T-cell (primary cell): ENCODE measurements around the gene OR56A5. TPM values are rescaled to one million over a fixed set of nuclear protein-coding genes. Genes with fewer than 3 reads are reported as not detected.
"Not testable (repeated sequence)": the region's sequence is repeated elsewhere in the genome, so short reads cannot be mapped to it uniquely, and the experiment has no call there.

ENCODE experiments used
- ATAC-seq, 4 experiments: fragments of 200-7000 bp in 3 of 4; fragments of 150-1000 bp in 1 of 4; cut with Tn5 transposase; replicated peaks in 1 of 4; 1 replicate in 3 of 4; 2 replicates in 1 of 4; pipeline ENCODE4 v1.10.0; 2021; ENCODE audit warnings: moderate library complexity in 3 of 4, mild to moderate bottlenecking in 2 of 4, moderate number of reproducible peaks in 1 of 4
- CTCF ChIA-PET, 2 donors: fragments of 300-600 bp; sonication (Branson Sonifier 250); formaldehyde crosslinking; loops; one replicate each; lab custom pipeline; 2022; ENCODE audit warnings: antibody characterized with exemption in 2 of 2; lab: Charles Lee
- POLR2A ChIA-PET, 2 donors: fragments of 300-600 bp; sonication (Branson Sonifier 250); formaldehyde crosslinking; loops; one replicate each; lab custom pipeline; 2022; ENCODE audit warnings: antibody characterized with exemption in 2 of 2; lab: Charles Lee
- DNase-seq, 35 experiments: peaks; one replicate each; pipeline versions ENCODE4 v3.0.0 to v3.0.0-alpha.2; 2013 to 2023
- H3K27ac ChIP-seq: one replicate; pipeline ENCODE4 v1.5.1; 2013; ENCODE audit warnings: low read length
- H3K27me3 ChIP-seq, 2 experiments: replicated peaks in 1 of 2; 1 replicate in 1 of 2; 2 replicates in 1 of 2; pipeline versions ENCODE4 v1.6.1 to v1.7.0; 2013; ENCODE audit warnings: low read length in 1 of 2, mixed read lengths in 1 of 2; ENCODE audit not compliant: control insufficient read depth in 2 of 2, insufficient read depth in 2 of 2; ENCODE audit errors: extremely low read depth in 1 of 2
- H3K36me3 ChIP-seq, 2 donors: 1 replicate in 1 of 2; 2 replicates in 1 of 2; pipeline versions ENCODE4 v1.6.1 to v1.7.0; 2013; ENCODE audit warnings: low read length in 1 of 2; ENCODE audit not compliant: control insufficient read depth in 2 of 2, insufficient read depth in 1 of 2; ENCODE audit errors: extremely low read depth in 1 of 2
- H3K4me1 ChIP-seq, 2 experiments: 1 replicate in 1 of 2; 2 replicates in 1 of 2; pipeline versions ENCODE4 v1.6.1 to v1.7.0; 2013; ENCODE audit warnings: low read length in 2 of 2, mixed read lengths in 1 of 2; ENCODE audit not compliant: insufficient read depth in 2 of 2, control insufficient read depth in 1 of 2; ENCODE audit errors: extremely low read depth in 1 of 2
- H3K4me3 ChIP-seq, 2 donors: 1 replicate in 1 of 2; 2 replicates in 1 of 2; pipeline versions ENCODE4 v1.5.1 to v1.7.0; 2013; ENCODE audit warnings: mild to moderate bottlenecking in 2 of 2, low read length in 1 of 2, moderate library complexity in 1 of 2; ENCODE audit not compliant: control insufficient read depth in 1 of 2; ENCODE audit errors: extremely low read depth in 1 of 2
- H3K9me3 ChIP-seq: 2 replicates; pipeline ENCODE4 v1.7.0; 2013
- H3K27ac Mint-ChIP-seq, 2 donors: one replicate each; pipeline ENCODE4 v1.8.0; 2020 to 2021; ENCODE audit warnings: mild to moderate bottlenecking in 2 of 2, mixed read lengths in 2 of 2
- H3K27me3 Mint-ChIP-seq, 2 donors: one replicate each; pipeline ENCODE4 v1.8.0; 2021 to 2022; ENCODE audit warnings: mixed read lengths in 2 of 2
- H3K36me3 Mint-ChIP-seq: one replicate; pipeline ENCODE4 v1.8.0; 2021; ENCODE audit warnings: mixed read lengths
- H3K4me1 Mint-ChIP-seq, 3 donors: one replicate each; pipeline ENCODE4 v1.8.0; 2020 to 2022; ENCODE audit warnings: mixed read lengths in 3 of 3, mild to moderate bottlenecking in 1 of 3
- H3K4me3 Mint-ChIP-seq, 3 donors: one replicate each; pipeline ENCODE4 v1.8.0; 2020 to 2022; ENCODE audit warnings: mild to moderate bottlenecking in 3 of 3, mixed read lengths in 3 of 3, moderate library complexity in 3 of 3
- H3K9me3 Mint-ChIP-seq, 3 donors: one replicate each; pipeline ENCODE4 v1.8.0; 2020 to 2022; ENCODE audit warnings: mixed read lengths in 3 of 3
- WGBS: methylation state at CpG from one replicate; pipeline ENCODE4 v1.1.5; 2013; ENCODE audit warnings: missing lambda C conversion rate; ENCODE audit not compliant: insufficient coverage; 5-methylcytosine and 5-hydroxymethylcytosine counted together
- total RNA-seq, 35 experiments: library from RNA in 6 of 35; stranded (reverse) in 6 of 35; fragments of 120-200 nt in 1 of 35; gene quantifications; one replicate each; pipeline versions ENCODE4 v1.2.1 to v1.2.4 and lab custom pipeline; 2013 to 2026

The OR56A5 gene
- total RNA-seq, 5 donors from 2014 or later (not counting 1 experiment from before 2014, with no cell fraction given): not detected

- Mint-ChIP-seq H3K27ac (no peak overlapping the region), H3K9me3 (peaks cover 5 to 18% (median 9%) of the 10 kb centered on the region in 3 donors), H3K27me3 (peaks cover 0 to 19% of the 10 kb centered on the region in 2 donors), H3K36me3 (no peaks in the 10 kb centered on the region), H3K4me1 (peaks cover 0 to 4% (median 0%) of the 10 kb centered on the region in 3 donors), H3K4me3 (no peak overlapping the region)
- Histone ChIP-seq H3K27ac (no peak overlapping the region), H3K27me3 (peaks cover 0 to 3% of the 10 kb centered on the region in 2 experiments), H3K4me3 (no peak overlapping the region), H3K36me3 (no peaks in the 10 kb centered on the region), H3K9me3 (no peaks in the 10 kb centered on the region), H3K4me1 (no peaks in the 10 kb centered on the region)
- no peak for ATAC-seq
- no peak for DNase-seq
- ChIA-PET CTCF (no interaction called here), POLR2A (no interaction called here)
- WGBS: no CpG with 5 or more reads among the region's 1 CpG
Observed at GRCh38 chr11:5973530-5973929, 5.2 kb upstream of the OR56A5 start.

GRCh38 chr11:5967708-5968107 is 586 bp downstream of the OR56A5 start:
- peaks cover 0 to 3% of the 10 kb centered on the region in 2 experiments for H3K27me3 ChIP-seq
- DNase-seq (no peak), ATAC-seq (no peak)
- H3K27ac ChIP-seq: no peak overlapping the region
- no peaks in the 10 kb centered on the region for H3K9me3 ChIP-seq
- Mint-ChIP-seq H3K27me3 (peaks cover 3 to 27% of the 10 kb centered on the region in 2 donors), H3K4me3 (no peak overlapping the region), H3K4me1 (no peaks in the 10 kb centered on the region), H3K9me3 (peaks cover 10 to 21% (median 16%) of the 10 kb centered on the region in 3 donors), H3K27ac (no peak overlapping the region), H3K36me3 (no peaks in the 10 kb centered on the region)
- no peaks in the 10 kb centered on the region for H3K36me3 ChIP-seq
- POLR2A ChIA-PET: no interaction called here
- WGBS: 82% methylated on average over 3 of the region's 3 CpGs
- H3K4me1 ChIP-seq: no peaks in the 10 kb centered on the region
- H3K4me3 ChIP-seq: no peak overlapping the region
- CTCF ChIA-PET: no interaction called here

DNA sequence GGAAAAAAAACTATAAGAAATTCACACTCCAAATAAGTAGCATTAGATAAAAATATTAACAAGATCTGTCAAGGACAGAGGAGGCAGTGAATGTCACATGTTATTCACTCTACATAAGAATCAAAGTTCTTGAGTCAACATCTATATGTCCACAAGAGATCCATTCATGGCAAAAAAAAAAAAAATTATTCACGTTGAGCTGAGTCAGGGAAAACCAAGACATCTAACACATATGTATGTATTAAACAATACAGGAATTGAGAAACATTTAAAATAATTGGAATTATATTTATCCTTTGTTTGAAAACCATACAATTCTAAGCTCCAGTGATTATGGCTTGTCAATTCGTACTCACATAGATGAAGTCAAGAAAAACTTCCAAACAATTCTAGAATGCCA is 1.3 kb downstream of the OR56A5 start:
- Histone ChIP-seq H3K36me3 (no peaks in the 10 kb centered on the region), H3K9me3 (no peaks in the 10 kb centered on the region), H3K27me3 (no peaks in the 10 kb centered on the region), H3K4me1 (no peaks in the 10 kb centered on the region), H3K27ac (no peak overlapping the region), H3K4me3 (no peak overlapping the region)
- ATAC-seq: no peak
- no peaks in the 10 kb centered on the region for H3K4me1 Mint-ChIP-seq
- H3K4me3 Mint-ChIP-seq: no peak overlapping the region
- H3K27ac Mint-ChIP-seq: no peak overlapping the region
- H3K9me3 Mint-ChIP-seq: peaks cover 13 to 25% (median 16%) of the 10 kb centered on the region in 3 donors
- peaks cover 3 to 27% of the 10 kb centered on the region in 2 donors for H3K27me3 Mint-ChIP-seq
- no CpG with 5 or more reads among the region's 2 CpGs for WGBS
- CTCF ChIA-PET: interaction anchor here in 1 of 2 donors (0.7 kb wide), 1 partner anchor 202 kb away, joined by 3 read pairs; no protein-coding TSS in a partner anchor
- no peaks in the 10 kb centered on the region for H3K36me3 Mint-ChIP-seq
- no peak for DNase-seq
- POLR2A ChIA-PET: no interaction called here

DNA sequence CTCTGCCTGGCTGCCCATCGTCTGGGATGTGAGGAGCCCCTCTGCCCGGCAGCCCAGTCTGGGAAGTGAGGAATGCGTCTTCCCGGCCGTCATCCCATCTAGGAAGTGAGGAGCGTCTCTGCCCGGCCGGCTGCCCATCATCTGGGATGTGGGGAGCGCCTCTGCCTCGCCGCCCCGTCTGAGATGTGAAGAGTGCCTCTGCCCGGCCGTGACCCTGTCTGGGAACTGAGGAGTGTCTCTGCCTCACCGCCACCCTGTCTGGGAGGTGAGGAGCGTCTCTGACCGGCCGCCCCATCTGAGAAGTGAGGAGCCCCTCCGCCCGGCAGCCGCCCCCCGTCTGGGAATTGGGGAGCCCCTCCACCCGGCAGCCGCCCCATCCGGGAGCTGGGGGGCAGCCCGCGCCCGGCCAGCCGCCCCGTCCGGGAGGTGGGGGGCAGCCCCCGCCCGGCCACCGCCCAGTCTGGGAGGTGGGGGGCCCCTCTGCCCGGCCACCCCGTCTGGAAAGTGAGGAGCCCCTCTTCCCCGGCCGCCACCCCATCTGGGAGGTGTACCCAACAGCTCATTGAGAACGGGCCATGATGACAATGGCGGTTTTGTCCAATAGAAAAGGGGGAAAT is 7.5 kb downstream of the OR56A5 start:
- H3K27ac ChIP-seq, H3K36me3 Mint-ChIP-seq, H3K9me3 ChIP-seq, H3K27me3 ChIP-seq, H3K4me3 Mint-ChIP-seq, H3K4me1 ChIP-seq, H3K4me1 Mint-ChIP-seq, H3K27me3 Mint-ChIP-seq, H3K36me3 ChIP-seq, DNase-seq, ATAC-seq, H3K4me3 ChIP-seq, POLR2A ChIA-PET, H3K27ac Mint-ChIP-seq: not testable (repeated sequence)
- CTCF ChIA-PET: interaction anchor here in 1 of 2 donors (0.6 to 0.7 kb wide), 2 partner anchors 118 to 390 kb away, joined by 3 read pairs; no protein-coding TSS in a partner anchor
- 95% methylated on average over 25 of the region's 40 CpGs for WGBS
- H3K9me3 Mint-ChIP-seq: peaks cover 10 to 35% (median 15%) of the 10 kb centered on the region in 3 donors

DNA sequence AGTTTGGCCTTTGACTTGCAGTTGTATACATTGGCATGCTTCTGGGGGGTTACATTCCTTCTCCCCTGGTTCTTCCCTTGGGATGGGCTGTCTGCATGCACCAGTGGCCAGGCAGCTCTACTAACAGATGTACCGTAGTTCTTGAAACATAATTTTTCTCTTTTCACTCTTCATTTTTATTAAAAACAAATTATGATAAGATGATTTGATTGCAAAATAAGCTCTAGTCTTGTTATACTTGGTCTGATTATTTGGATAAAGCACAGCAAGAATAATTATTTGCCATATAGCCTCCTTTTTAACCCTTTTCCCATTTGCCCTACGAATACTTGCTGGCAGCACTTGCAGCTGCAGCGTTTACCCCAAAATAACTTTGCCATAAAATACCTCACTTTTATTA is 12.7 kb downstream of the OR56A5 start:
- peaks cover 0 to 10% (median 2%) of the 10 kb centered on the region in 3 donors for H3K9me3 Mint-ChIP-seq

GRCh38 chr11:5941951-5942350 is 26.3 kb downstream of the OR56A5 start, which contains the start of gene OR56A3:
Gene OR56A3, plus strand, starts transcription at chr11:5942251. Its CDS starts 5,096 bp downstream, at chr11:5947347.
- H3K9me3 ChIP-seq: no peaks in the 10 kb centered on the region
- H3K4me1 ChIP-seq: no peaks in the 10 kb centered on the region
- no peak within 1 kb of the TSS for H3K27ac ChIP-seq
- ATAC-seq (no peak), DNase-seq (no peak)
- peaks cover 0 to 3% (median 0%) of the 10 kb centered on the region in 3 donors for H3K9me3 Mint-ChIP-seq
- H3K4me3 ChIP-seq: no peak within 1 kb of the TSS
- no peaks in the 10 kb centered on the region for H3K36me3 ChIP-seq
- peaks cover 0 to 5% of the 10 kb centered on the region in 2 experiments for H3K27me3 ChIP-seq
- CTCF ChIA-PET: no interaction called here
- 100% methylated on average over 1 of the region's 3 CpGs for WGBS
- POLR2A ChIA-PET: no interaction called here
- peaks cover 8 to 10% of the 10 kb centered on the region in 2 donors for H3K27me3 Mint-ChIP-seq
- H3K4me1 Mint-ChIP-seq: no peaks in the 10 kb centered on the region
- no peak within 1 kb of the TSS for H3K27ac Mint-ChIP-seq
- H3K36me3 Mint-ChIP-seq: no peaks in the 10 kb centered on the region
- H3K4me3 Mint-ChIP-seq: no peak within 1 kb of the TSS

More for the DNA sequence above, 12.7 kb downstream of the OR56A5 start:
- Histone ChIP-seq H3K27me3 (no peaks in the 10 kb centered on the region), H3K4me1 (no peaks in the 10 kb centered on the region), H3K9me3 (no peaks in the 10 kb centered on the region), H3K36me3 (no peaks in the 10 kb centered on the region), H3K27ac (no peak overlapping the region), H3K4me3 (no peak overlapping the region)
- no CpG with 5 or more reads among the region's 3 CpGs for WGBS
- DNase-seq: no peak
- no peak for ATAC-seq
- H3K27ac Mint-ChIP-seq: no peak overlapping the region
- H3K27me3 Mint-ChIP-seq: peaks cover 2 to 7% of the 10 kb centered on the region in 2 donors
- ChIA-PET POLR2A (no interaction called here), CTCF (no interaction called here)
- no peaks in the 10 kb centered on the region for H3K4me1 Mint-ChIP-seq
- no peak overlapping the region for H3K4me3 Mint-ChIP-seq
- H3K36me3 Mint-ChIP-seq: no peaks in the 10 kb centered on the region
